Dermis lymphatic vessel endothelial cell (primary cell): Measurements from ENCODE around the gene CLDND2. TPM values are rescaled to one million over a fixed set of nuclear protein-coding genes. Genes with fewer than 3 reads are reported as not detected.

Experiments
- total RNA-seq: library from RNA; depleted of rRNA; stranded (reverse); fragments of >200 nt; gene quantifications from 2 replicates; pipeline ENCODE4 v1.2.1, GENCODE V29; 2014

Gene CLDND2
- not detected in 2 replicates for total RNA-seq

GRCh38 chr19:51368366-51369282 lies at the start of gene CLDND2:
CLDND2 (minus strand) TSS chr19:51369003; CDS start chr19:51368577, 426 bp downstream.

GRCh38 chr19:51417107-51417809 lies 48.5 kb upstream of the CLDND2 start, which contains the start of gene SIGLEC10:
SIGLEC10 (minus strand) TSS chr19:51417642; CDS start chr19:51417581, 61 bp downstream.

GRCh38 chr19:51387924-51388389 lies 19.2 kb upstream of the CLDND2 start, which contains the start of gene LIM2:
LIM2 (minus strand) TSS chr19:51387974; CDS start chr19:51387443, 531 bp downstream.

GRCh38 chr19:51372649-51373504 lies 4.1 kb upstream of the CLDND2 start, which contains the start of gene NKG7:
NKG7 (minus strand) TSS chr19:51372654; CDS start chr19:51372535, 119 bp downstream.

GRCh38 chr19:51365965-51366388 lies 2.8 kb downstream of the CLDND2 start, which contains the start of gene ETFB:
ETFB (minus strand) TSS chr19:51366388; CDS start chr19:51366326, 62 bp downstream.

GRCh38 chr19:51341976-51342580 lies 26.7 kb downstream of the CLDND2 start, which contains the start of gene VSIG10L:
VSIG10L (minus strand) TSS chr19:51342139; CDS start chr19:51342124, 15 bp downstream.

Other genes with a start within 250 kb of the CLDND2 start
- gene SIGLEC9, start 244.1 kb downstream of the CLDND2 start, total RNA-seq: 0.11 and 0.34 TPM in 2 replicates
- gene SIGLEC7, start 226.7 kb downstream of the CLDND2 start, total RNA-seq: not detected in 2 replicates
- not detected in 2 replicates for gene CD33, start 143.9 kb downstream of the CLDND2 start, total RNA-seq
- gene SIGLECL1, start 117.9 kb downstream of the CLDND2 start, total RNA-seq: not detected in 2 replicates
- gene IGLON5, start 57.4 kb downstream of the CLDND2 start, total RNA-seq: not detected in 2 replicates
- gene VSIG10L, start 26.9 kb downstream of the CLDND2 start, total RNA-seq: 0.09 and 0.11 TPM in 2 replicates
- 82.4 and 84.5 TPM in 2 replicates for gene ETFB, start 2.6 kb downstream of the CLDND2 start, total RNA-seq
- gene NKG7, start 3.7 kb upstream of the CLDND2 start, total RNA-seq: not detected in 2 replicates
- gene LIM2, start 19.0 kb upstream of the CLDND2 start, total RNA-seq: not detected in 2 replicates
- not detected in 2 replicates for gene C19orf84, start 21.6 kb upstream of the CLDND2 start, total RNA-seq
- not detected in 2 replicates for gene SIGLEC10, start 48.6 kb upstream of the CLDND2 start, total RNA-seq
- not detected in 2 replicates for gene SIGLEC8, start 89.5 kb upstream of the CLDND2 start, total RNA-seq
- gene CEACAM18, start 109.5 kb upstream of the CLDND2 start, total RNA-seq: not detected in 2 replicates
- not detected in 2 replicates for gene SIGLEC12, start 132.8 kb upstream of the CLDND2 start, total RNA-seq
- gene SIGLEC6, start 162.7 kb upstream of the CLDND2 start, total RNA-seq: not detected in 2 replicates
- gene ZNF175, start 202.3 kb upstream of the CLDND2 start, total RNA-seq: 3.5 and 4.5 TPM in 2 replicates